HUDEP-2 (cell line): ENCODE results near the gene ANXA3.
"Not testable (repeated sequence)": the region's sequence is repeated elsewhere in the genome, so short reads cannot be mapped to it uniquely, and the experiment has no call there.

Experiments
- DNase-seq, 76 experiments: peaks; one replicate each; lab custom pipeline; 2025; ENCODE audit not compliant: unreplicated experiment in 76 of 76; lab: John Stamatoyannopoulos, UW

The ANXA3 gene

DNA sequence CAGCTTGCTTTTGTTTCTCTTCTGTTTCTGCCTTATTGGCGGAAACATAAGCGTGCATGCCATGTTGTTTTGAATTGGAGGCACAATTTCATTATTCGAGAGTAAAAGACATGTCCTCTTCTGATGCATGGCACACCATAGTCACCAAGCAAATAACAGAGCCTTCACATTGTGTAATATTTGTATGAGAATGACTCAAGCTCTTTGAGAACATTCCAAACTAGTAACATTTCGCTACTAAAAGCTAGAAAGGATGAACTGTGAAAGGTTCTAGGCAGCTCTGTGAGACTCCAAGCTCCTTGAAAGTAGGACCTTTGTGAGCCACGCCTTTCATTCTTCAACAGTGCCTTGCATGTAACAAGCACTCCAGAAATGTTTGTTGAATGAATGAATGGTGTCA is 9.2 kb upstream of the ANXA3 start:
- DNase-seq: no peak

DNA sequence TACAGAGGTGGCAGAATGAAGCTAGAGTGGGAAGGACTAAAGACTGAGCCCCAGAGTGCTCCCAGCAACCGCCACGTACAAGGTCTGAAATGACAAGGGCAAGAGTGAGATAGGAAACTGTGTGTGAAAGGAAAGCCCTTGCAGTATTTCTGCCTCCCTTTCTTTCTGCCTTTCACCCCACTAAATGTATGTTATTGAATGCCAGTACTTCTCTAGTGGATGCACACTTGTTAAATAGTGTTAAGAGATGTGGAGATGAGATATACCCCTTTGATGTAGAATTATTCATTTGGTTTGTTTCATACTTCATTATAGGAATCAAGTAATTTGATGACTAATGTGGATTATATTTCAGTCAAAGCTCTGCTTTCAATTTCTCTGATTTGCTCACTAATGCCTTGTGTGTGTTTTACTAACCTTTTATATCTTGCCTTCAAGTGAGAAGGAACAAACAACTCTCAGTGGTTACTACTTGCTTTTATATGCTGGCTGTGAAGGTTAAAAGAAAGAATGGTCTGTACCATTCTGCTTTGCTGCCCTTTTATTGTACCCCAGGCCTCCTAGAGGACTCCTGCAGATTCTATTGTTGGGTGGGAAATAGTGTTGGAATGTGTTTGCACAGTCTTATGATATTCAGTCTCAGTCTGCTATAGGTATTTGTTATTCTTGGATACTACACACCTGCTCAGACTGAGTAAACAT is 8.0 kb upstream of the ANXA3 start:
- no peak for DNase-seq

DNA sequence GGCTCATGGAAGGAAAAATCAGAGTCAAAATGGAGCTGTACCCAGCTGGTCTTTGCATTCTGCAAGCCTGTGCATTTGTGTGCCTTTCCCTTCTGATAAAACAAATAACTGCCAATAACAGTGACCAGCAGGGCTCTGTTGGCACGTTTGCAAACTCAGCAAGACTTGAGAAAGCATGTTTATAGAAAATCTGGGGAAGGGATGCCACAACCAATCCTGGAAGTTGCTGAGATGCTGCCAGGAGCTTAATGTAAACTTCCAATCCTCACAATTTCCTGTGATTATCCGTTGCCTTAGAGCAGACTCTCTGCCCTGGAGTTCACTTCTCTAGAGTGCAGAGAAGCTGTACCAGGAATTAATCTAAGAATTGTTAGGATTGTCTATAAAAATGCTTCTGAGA is 6.9 kb upstream of the ANXA3 start:
- no peak for DNase-seq

DNA sequence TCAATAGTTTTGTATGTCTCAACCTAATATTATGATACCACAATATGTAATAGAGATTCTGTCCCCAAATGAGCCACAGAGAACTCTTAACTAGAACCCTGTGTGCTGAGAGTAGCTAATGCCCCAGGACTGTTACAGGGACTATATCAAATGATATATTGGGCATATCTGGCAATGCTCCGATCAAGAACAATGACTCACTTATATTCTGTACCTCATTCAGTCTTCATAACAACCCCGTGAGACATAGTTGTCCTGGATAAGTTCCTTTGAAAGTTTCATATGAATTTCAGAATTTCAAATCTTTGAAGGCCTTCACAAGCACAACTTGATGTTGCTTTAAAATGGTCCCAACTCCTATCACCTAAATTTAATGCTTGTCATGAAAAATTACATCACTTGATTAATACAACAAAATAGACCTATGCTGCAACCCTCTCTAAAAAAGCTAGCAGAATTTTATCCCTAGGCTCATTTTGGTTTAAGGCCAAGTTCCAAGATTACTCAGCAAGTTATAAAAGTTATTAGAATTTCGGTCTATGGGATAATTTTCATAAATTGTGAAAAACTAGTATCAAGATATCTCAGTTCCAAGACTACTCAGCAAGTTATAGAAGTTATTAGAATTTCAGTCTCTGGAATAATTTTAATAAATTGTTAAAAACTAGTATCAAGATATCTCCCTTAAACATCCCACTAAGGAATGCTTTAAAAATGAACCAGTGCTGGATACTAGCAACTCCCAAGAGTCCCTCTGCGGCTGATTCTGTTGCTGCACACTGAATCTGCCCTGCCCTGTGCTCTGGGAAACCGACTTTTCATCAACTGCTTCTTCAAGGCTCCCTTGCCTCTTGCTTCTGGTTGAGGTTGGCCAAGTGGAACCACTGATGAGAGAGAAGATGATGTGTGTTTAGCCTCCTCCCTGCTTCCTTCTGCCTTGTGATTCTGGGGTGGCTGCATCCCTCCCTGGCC is 6.0 kb upstream of the ANXA3 start:
- no peak for DNase-seq

DNA sequence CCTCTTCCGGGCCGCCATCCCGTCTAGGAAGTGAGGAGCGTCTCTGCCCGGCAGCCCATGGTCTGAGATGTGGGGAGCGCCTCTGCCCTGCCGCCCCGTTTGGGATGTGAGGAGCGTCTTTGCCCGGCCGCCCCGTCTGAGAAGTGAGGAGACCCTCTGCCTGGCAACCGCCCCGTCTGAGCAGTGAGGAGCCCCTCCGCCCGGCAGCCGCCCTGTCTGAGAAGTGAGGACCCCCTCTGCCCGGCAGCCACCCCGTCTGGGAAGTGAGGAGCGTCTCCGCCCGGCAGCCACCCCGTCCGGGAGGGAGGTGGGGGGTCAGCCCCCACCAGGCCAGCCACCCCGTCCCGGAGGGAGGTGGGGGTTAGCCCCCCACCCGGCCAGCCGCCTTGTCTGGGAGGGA is 3.7 kb upstream of the ANXA3 start:
- not testable (repeated sequence) for DNase-seq

DNA sequence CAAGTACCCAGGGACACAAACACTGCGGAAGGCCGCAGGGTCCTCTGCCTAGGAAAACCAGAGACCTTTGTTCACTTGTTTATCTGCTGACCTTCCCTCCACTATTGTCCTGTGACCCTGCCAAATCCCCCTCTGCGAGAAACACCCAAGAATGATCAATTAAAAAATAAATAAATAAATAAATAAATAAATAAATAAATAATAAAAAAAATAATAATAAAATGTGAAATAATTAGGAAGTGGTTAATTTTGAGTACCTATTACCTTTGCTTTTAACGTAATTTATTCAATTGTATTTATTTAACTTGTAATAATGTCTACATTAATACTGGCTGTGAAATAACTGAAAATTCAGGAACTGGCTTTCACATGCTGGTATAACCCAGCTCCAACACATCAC is 2.7 kb upstream of the ANXA3 start:
- DNase-seq: not testable (repeated sequence)

DNA sequence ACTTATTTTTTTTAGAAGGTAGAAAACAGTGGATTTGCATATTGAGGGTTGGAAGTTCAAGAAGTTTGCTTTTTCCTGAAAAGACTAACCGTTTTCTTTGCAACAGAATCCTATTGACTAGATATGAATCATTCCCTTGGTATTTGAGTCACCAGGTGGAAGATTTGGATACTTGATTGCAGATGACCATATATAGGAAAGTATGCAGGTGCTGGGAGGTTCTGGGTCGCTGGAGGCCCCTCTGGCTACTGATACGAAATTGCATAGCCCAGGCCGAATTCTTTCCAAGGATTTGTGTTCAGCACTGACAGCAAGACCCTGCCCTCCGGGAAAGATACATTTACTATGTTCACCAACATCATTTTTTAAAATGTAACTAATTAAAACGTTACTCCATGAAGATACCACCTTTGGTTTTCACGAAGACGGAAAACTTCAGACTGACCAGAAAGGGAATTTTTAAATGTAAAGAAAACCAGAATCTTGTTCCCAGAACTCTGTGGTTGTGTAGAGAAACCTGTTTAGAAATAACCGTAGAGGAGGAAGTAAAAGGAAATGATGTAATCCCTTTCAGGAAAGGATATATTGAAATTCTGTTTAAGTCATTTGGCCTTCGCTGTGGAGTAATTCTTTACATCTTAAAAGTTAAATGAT is 946 bp downstream of the ANXA3 start:
- no peak for DNase-seq

DNA sequence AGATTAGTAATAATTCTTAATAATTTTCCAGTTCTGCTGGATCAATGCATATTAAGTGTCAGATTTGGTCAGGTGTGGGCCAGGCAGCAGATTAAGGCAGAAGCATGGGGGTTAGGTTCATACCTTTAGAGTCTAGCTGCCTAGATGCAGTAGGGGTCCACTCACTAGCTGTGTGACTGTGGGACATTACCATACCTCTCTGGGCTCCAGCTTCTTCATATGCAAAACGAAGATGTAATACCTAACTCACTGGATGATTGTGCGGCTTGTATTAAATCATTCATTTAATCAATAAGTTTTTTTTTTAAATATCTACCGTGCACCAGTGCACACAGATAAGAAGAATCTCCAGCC is 1.4 kb downstream of the ANXA3 start:
- DNase-seq: no peak

DNA sequence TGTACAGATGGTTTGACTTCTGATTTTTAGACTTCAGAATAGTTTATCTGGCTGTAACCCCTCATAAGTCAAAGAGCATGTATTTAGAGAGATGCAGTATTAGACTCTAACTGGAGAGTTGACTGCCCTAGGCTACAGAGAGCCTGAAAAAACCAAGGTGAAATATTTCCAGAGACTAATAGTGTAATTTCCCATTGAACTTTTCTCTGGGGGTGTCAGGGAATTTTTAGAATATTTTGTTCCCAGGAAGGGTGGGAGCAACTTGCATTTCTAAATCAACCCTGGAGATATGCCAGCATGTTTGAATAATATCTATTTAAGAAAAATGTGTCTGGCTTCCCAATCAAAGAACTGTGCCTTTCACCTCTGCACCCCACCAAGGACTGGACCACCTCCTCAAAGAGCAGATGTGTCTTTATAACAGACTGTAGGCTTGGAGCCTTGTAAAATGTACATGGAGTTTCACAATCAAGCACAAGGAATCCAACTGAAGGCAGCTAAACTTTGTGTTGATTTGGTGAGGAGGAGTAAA is 2.0 kb downstream of the ANXA3 start:
- no peak for DNase-seq

DNA sequence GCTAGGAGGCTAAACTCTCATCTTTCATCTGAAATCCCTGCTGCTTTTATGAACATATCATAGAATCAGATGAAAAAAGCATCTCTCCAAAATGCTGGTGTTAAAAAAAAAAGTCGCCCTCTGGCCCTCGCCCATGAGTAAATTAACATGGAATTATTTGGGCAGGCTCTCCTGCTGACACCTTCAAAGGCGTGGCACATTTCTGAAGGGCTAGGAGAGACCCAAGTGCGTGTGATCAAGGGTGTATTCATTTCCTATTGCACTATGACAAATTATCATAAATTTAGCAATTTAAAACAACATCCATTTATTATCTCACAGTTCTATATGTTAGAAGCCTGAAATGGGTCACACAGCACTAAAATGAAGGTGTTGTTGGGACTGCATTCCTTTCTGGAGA is 5.1 kb downstream of the ANXA3 start:
- no peak for DNase-seq

DNA sequence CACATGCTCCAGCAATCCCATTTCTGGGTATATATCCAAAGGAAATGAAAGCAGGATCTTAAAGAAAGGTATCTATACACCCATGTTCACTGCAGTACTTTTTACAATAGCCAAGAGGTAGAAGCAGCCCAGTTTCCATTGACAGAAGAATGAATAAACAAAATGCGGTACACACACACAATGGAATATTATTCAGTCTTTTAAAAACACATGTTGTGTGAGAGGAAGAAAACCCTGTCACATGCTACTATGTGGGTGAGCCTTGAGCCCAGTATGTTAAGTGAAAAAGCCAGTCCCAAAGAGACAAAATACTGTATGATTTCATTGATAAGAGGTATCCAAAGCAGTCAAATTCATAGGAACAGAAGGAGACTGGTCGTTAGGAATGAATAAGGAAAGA is 6.3 kb downstream of the ANXA3 start:
- DNase-seq: no peak

DNA sequence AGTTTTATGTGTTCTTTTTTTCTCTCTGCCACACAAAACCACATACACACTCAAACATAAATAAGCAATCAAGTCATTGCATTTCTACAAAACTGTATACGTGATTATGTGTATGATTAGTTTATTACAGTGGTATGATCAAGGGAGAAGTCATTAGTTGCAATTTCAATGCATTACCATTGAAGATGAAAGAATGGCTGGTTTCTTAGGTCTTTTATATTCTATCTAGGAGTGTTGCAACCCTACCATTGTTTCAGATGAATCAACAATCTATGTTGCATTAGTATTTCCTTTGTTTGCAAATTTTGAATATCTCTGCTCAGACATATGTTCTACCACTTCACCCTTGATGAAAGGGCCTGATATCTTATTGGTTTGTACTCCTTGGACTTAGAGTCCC is 6.8 kb downstream of the ANXA3 start:
- no peak for DNase-seq

DNA sequence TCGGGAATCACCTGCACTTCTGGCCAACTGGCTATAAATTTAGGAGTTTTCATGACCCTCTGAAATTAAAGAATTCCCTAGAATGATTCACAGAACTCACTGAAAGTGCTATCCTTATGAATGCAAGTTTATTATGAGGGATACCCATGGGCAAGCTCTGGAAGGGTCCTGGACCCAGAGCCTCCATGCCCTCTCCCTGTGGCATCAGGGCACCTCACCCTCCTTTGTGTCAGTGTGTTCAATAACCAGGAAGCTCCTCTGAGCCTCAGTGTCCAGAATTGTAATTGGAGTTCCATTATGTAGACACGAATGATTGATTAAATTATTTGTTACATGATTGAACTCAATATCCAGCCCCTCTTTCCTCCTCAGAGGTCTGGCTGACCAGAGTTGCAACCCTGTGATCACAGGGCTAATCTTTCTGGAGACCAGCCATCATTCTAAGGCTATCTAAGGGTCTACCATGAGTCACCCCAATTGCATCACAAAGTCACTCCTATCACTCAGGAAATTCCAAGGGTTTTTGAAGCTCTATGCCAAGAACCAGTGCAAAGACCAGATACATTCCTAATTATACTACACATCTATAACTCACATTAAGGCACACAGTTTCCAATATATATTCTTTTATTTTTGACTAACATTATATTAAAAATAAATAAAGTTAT is 8.9 kb downstream of the ANXA3 start:
- DNase-seq: no peak

DNA sequence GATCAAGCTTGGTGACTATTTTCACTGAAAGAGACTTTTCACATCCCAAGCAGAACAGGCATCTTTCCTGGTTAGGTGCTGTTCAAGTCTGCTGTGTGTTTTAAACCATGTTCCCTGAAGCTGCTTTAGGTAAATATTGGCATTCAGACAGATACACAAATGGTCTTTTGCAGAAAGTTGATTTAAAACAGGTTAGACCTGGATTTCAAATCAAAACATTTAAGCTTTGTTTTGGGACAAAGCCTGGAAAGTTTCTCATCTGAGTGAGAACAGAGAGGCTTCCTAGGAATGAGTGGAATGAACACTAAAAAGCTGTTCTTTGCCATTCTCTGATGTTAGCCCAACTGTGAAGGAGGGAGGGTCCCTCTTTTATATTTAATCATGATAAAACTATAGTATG is 10.1 kb downstream of the ANXA3 start:
- no peak for DNase-seq

DNA sequence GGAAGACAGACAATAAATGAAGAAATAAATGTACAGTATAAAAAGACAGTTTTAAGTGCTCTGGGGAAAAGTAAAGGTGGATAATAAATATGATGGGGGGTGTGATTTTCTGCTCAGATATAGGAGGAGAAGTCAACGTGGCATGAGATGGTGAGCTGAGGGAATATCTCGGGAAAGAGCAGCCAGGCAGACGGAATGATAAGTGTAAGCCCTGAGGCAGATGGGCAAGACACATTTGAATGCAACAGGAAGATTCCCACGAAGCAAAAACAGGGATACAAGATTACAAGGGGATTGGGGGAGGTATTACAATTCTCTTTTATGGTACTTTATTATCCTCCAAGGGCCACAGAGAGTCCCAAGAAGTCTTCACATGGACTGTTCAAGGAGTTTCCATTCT is 11.1 kb downstream of the ANXA3 start:
- no peak for DNase-seq

DNA sequence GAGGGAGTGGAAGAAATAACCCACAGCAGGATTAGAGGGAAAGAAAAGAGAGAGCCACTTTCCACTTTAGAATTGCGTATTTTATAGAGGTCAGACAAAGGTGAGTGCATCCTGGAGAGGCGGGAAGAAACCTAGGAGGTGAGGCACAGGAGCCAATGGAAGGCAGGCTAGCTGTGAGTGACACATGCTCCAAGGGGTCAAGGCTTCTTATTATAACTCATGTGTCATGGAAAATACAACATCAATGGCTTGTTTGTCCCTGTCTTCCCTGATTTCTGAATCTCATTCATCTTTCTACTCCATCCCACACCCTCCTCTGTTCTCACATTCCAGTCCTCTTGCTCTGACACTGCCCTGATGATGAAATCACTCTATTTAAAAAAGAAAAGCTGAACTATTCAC is 14.4 kb downstream of the ANXA3 start:
- no peak for DNase-seq

DNA sequence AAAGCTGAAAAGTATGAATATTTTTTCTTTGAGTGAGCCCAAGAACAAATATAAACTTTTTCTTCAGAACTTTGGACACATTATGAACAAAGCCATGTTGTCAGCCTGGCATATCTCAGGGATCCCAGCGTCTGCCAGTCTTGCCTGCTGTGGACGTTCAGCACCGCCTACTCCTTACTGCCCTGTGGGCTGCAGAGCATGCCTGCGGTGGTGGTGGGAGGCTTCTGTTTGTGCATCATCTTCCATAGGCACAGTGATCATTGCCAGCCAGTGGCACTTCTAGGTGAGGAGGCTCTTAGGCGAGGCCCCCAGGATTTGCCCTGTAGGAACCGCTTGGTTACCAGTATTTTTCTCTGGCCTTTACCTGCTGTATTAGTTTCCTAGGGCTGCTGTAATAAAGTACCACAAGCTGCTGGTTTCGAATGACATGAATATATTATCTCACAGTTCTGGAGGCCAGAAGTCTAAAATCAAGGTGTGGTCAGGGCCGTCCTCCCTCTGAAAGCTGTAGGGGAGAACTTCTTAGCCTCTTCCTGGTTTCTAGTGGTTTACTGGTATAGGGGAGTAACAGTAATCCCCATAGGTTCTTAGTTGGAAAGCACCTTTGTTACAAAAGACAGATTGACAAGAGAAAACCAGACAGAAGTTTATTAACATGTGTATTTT is 15.4 kb downstream of the ANXA3 start:
- no peak for DNase-seq

DNA sequence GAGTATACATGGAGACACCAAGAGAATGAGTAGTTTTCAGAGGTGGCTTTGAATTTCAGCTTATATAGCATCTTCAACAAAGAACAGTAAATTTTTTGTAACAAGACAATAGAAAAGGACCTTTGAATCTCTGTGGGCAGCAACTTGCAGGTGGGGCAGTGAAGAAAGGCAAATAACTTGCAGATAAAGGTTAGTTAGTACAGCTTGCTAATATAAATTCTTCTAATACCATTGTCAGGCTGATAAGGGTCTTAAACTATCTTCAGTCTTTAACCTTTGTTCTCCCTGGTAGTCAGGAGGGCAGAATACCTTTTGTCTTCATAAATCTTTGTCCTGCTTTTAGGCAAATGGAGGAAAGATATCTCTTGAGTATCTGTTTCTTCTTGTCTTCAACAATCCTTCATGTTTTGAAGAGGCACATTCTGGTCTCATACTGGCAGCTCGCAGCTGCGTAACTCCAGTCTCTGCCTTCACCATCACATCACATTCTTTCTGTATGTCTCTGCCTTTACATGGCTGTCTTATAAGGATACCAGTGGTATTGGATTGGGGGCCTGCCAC is 16.0 kb downstream of the ANXA3 start:
- DNase-seq: no peak

DNA sequence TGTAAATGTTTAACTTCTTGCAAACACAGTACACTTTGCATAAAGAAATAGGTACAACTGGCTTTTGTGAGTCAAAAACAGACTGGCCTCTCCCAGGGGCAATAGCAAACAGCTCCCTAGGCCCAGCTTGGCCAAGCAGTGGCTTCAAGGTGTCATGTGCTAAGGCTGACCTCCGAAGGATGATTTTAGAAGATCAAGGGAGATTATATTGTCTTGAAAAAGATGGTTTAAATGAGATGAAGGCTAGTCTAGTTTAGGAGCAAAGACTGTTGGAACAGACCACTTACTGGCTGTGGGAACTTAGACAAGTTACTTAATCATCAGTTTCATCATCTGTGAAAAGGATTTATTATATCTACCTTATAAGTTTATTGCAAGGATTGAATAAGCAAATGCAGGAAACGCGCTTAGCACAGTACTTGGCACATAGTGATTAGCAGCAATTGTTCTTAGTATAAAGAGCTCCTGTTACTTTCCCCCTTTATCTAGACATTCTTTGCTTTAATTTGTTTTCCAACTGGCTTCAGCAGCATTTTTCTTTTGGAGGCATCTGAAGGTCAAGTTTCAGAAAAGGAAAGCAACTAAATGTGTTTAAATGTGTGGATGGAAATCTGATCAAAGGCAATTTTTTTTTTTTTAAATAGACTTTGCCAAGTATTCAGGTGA is 17.2 kb downstream of the ANXA3 start:
- no peak for DNase-seq
